ENCODE results near the gene MEI4.
"Not testable (repeated sequence)": the region's sequence is repeated elsewhere in the genome, so short reads cannot be mapped to it uniquely, and the experiment has no call there.

Gene MEI4, protein sequence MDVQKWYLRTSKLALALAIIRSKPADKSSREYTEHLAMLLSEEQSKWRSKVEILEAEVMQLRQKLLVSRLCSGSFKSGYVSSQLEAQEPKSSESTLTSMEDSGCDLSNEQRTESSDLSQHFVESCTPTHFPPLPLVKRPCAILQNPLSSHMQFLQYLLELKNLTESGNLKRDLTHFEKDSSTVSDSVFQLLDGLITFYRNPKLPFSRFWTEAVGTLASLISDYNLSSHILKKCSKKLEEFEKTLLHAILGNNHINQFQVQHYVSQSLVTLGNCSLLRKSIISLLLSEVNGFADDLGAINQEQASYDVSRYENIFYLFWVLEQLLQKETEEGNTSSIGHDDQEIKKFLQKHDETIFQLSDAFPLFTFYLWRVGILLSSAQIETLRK
- total RNA-seq = 0.09 to 0.10 reads per million in 2 donors

DNA sequence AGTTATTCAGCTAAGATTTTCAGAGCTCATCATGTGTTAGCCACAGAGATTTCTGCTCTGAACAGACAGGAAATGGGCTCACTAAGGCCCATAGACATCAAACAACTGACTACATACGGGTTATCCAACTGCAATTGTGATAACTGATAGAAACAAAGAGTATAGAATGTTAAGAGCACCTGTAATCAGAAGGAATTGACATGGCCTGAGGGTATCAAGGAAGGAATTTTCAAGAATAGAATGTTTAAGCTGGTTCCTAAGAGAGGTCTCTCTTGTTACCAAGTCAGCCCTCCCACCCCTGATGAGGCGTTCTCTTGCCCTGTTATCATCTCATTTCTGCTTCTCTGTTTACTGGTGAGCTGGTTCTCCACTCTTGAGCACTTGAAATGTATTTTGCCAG, at the start of gene MEI4:
TSS of gene MEI4 (plus strand) at position 301 of the 400 bp plus-strand sequence. CDS start 37,633 bp downstream, outside the sequence.
- DNase-seq = no peak

DNA sequence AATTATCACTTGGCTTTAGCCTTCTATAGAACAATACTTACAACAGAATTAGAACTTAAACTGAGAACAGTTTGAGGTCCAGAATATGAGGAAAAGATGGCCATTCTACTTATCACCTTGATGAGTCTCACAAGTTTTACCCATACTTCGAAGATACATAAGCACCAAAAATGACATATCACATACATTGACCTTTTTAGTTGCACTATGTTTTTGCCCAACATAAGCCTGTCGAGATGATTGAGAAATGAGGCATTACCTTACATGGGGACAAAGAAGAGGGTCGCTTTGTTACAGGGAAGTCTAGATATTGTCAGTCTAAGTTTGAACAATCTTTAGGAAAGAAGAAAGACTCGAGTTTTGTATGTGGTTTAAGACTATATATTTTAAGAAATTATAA, 48.4 kb upstream of the MEI4 start:
- DNase-seq = no peak

DNA sequence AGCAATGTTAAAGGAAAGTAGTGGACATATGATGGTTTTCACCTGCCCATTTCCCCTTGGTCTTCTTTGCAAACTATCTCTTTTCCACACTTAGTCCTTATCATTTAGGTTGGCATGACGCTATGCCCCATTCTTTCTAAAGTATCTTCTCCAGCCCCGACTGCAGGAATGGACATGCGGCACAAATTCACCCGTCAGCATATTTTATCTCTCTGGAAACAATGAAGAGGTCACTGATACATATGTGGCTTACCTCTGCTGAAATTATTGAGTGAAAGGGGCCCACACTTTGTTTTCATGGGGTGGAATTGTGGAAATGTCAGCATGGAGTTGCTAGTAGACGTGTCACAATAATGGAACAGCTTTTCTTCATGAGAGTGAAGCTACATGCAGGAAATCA, 45.8 kb upstream of the MEI4 start:
- DNase-seq = no peak

DNA sequence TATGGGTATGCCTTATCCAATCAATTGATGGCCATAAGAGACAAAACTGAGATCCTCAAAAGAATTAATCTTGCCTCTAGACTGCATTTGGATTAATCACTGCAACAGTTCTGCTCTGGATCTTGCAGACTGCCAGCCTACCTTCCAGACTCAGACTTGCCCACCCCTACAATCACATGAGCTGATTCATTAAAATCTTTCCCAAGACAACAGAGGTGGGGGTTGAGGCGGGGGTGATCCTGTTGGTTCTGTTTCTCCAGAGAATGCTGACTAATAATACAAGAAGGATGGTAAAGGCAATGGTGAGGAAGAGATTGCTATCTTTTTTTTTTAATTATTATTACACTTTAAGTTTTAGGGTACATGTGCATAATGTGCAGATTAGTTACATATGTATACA, 43.7 kb upstream of the MEI4 start:
- no peak for DNase-seq

DNA sequence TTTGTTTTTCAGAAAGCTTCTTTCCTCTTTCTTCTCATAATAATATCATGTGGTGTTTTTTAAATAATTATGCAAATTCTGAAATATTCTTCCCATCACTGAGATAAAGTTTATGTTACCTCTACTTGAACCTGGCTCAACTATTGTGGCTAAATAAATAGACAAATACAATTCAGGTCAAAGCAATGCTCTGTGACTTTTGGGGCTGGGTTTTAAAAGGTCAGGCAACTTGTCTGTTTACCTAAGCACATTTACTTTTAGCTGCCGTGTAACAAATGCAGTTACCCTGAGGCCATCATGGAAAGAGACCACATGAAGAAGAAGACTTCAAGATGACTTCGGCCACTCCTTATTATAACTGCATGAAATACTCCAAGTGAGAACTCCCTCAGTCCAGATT, 33.7 kb upstream of the MEI4 start:
- DNase-seq = no peak

DNA sequence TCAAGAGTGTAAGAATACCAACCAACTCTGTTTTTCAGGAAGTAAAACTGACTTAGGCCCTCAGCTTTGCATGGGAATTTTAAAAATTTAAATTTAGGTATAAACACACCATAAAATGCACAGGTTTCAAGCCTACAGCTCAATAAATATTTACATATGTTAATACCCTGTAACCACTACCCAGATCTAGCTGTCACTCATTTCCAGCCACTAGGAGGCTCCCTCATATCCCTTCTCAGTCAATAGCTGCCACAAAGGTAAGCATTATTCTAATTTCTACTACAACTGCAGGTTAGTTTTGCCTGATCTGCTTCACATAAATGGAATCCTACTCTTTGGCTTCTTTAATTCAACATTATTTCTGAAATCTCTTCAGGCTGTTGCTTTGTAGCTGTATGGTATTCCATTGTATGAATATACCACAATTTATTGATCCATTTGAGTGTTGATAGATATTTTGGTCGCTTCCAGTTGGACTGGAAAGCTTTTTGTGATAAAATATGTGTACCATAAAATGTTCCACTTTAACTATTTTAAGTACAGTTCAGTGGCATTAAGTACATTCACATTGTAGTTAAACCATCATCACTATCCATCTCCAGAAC, 32.5 kb upstream of the MEI4 start:
- no peak for DNase-seq

DNA sequence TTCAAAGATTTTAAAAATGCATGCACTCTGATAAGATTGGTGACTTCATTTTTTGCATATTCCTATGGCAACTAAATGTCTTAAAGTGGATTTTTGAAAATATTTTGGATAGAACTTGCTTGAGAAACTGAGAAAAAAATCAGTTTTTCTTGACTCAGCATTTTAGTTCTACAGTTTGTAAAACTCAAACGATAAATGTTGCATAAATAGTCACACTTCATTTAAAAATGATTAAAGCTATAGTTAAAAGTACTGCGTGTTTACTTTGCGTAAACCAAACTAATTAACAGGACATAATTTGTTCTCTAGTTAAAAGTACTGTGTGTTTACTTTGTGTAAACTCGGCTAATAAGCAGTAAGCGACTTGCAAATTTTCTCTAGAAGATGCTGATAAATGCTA, 28.3 kb upstream of the MEI4 start:
- DNase-seq = no peak

DNA sequence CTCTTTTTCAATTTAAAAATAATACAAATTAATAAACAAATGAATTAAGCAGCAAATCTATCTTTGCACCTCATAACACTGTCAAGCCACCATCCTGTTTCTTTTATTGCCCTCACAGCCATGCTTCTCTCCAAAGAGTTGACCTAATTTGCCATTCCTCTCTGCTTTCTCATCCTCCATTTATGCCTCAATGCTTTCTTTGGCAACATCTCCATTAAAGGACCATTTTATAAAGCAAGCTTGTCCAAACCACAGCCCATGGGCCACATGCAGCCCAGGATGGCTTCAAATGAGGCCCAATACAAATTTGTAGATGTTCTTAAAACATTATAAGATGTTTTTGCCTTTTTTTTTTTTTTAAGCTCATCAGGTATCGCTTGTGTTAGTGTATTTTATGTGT, 26.4 kb upstream of the MEI4 start:
- DNase-seq = no peak

DNA sequence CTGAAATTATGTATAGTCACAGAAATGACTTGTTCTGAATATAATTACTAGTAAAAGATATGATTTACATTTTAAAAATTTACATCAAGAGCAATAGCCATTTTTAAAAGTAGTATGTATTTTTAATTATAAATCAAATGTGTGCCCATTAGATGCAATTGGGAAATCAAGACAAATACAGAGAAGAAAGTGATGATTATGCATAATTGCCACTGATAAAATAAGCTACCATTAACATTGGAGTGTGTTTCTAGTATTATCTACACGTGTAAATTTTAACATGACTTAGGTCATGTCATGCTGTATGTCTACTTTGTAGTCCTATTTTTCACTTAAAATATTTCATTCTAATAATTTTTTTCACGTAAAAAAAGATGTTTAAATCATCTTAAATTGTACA, 22.8 kb upstream of the MEI4 start:
- DNase-seq = no peak

DNA sequence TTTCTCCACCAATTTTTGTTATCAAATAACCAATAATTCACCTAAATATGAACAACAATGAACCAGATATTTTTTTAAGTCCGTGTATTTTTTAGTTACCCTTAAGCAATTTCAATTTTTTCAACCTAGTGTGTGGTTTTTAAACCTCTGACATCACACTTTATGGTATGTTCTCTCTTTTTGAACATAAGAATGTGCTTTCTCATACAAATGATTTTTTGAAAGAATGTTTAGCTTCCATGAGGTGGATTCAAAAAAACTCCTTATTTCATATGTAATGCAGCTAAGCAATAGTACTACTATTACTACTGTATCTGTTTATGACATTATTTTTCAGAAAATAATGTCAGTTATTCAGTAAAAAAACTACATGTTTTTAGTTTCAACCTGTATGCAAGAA, 19.4 kb upstream of the MEI4 start:
- no peak for DNase-seq

DNA sequence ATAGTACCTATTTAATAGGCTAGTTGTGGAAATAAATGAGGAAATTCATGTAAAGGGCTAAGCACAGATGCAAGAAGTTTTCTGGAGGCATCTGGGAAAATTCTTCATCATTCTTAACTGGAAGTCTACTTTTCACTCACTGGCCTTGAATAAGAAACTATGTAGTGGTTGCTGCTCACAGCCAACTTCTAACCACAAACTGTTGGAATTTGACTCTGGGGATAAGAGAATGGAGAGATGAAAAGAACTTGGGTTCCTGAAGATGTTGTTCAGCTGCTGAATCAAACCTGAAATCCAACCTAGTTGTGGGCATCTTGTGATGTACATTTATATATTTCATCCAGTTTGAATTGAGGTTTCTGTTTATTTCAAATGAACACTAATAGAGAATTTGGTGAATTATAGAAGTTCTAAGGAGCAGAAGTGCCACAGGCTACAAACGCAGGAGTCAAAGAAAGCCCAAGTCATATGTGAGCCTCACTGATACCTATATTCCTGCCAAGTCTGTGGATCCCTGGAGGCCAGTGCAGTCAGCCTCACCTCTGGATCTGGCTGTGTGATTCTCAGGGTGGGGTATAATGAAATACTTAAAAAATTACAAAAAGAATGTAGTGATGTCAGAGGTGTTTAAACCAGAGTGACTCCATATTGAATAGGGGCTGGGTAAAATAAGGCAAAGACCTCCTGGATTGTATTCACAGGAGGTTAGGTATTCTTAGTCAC, 18.7 kb upstream of the MEI4 start:
- no peak for DNase-seq

DNA sequence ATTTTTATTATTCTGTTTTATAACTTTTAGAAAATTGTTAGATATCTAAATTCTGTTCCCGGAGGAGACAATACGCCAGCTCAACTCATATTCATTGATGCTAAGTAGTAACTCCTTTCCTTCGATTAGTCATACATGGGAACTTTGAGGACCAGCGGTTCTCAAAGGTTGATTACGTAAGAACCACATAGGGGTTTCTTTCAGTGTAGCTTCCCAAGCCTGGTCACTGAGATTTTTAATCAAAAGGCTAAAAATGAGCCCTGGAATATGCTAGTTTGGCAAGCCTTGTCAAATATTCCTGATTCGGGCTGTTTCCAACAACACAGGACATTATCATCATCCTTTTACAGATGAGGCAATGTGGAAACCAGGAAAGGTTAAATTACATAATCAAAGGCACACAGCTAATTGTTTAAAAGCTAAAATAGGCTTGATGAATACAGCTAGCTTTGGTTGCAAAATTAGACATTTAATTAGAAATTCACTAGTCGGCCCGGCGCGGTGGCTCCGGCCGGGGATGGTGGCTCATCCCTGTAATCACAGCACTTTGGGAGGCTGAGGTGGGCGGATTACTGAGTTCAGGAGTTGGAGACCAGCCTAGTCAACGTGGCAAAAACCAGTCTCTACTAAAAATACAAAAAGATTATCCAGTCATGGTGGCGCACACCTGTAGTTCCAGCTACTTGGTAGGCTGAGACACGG, 14.6 kb upstream of the MEI4 start:
- no peak for DNase-seq

DNA sequence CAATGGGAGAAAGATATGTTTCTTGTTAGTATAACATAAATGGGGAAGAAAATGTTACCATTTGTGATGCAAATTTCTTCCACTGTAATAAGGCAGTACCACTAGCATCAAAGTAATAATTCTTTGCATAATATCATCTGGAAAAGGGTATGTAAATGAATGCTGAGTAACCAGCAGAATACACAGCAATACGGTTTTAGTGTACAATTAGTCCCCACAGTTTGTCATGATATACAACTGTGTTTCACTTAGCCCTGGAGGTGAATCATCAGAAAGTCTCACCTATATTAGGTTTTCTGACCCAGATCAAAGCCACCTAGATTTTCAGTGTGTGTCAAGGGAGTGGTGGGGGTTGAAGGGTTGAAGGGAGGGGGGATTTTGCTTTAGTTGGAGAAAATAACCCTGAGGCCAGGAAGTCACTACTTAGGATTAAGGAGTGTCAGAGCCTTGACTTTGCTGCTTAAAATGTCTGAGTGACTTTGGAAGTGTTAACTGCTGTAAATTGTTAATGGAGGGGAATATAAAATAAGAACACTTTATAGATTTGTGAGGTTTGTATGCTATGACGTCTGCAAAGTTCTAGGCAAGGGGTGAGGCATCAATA, 8.6 kb upstream of the MEI4 start:
- no peak for DNase-seq

DNA sequence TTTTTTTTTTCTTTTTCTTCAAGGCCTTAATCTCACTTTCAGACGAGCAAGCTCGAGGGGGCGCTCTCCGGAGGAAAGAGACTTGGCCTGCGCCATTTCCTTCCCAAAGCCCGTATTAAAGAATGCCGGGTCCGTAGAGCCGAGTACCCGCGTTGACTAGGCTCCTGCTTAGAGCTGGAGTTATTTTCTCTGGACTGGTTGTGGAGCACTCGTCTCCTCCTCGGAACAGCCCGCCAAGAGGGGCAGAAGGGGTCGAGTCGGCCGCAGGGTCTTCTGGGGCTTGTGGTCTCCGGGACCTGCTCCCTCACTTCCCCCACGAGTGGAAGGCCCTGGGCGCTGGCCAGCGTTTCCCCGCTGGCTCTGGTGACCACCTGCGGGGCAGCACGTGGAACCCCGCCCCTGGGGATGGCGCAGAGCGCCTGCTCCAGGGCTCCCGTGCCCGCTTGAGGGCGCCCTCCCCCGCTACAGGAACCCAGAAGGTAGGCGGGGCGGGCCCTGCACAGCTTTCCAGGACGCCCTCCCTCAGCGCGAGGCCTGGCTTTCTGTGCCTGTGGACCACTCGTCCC, 2.7 kb upstream of the MEI4 start:
- DNase-seq = peak; percentile 8

DNA sequence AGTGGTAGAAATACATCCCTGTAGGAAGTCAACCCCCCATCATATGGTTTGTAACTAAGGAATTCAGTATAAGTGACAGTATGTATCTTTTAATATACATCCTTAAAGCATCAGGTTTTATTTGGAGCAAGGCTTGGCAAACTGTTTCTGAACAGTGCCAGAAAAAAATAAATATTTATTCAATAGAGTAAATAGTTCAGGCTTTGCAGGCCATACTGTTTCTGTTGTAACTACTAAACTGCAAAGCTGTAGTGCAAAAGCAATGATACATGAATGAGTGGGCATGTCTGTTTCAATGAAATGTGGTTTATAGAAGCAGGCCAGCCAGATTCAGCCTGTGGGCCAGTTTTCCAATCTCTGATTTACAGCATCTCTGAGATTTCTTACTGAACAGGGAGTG, 977 bp downstream of the MEI4 start:
- DNase-seq = no peak

DNA sequence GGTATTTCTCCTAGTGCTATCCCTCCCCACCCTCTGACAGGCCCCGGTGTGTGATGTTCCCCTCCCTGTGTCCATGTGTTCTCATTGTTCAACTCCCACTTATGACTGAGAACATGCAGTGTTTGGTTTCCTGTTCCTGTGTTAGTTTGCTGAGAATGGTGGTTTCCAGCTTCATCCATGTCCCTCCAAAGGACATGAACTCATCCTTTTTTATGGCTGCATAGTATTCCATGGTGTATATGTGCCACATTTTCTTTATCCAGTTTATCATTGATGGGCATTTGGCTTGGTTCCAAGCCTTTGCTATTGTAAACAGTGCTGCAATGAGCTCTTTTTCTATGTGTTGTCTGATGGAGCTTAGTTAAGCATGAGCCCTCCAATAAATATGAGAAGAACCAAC, 2.2 kb downstream of the MEI4 start:
- DNase-seq = not testable (repeated sequence)

DNA sequence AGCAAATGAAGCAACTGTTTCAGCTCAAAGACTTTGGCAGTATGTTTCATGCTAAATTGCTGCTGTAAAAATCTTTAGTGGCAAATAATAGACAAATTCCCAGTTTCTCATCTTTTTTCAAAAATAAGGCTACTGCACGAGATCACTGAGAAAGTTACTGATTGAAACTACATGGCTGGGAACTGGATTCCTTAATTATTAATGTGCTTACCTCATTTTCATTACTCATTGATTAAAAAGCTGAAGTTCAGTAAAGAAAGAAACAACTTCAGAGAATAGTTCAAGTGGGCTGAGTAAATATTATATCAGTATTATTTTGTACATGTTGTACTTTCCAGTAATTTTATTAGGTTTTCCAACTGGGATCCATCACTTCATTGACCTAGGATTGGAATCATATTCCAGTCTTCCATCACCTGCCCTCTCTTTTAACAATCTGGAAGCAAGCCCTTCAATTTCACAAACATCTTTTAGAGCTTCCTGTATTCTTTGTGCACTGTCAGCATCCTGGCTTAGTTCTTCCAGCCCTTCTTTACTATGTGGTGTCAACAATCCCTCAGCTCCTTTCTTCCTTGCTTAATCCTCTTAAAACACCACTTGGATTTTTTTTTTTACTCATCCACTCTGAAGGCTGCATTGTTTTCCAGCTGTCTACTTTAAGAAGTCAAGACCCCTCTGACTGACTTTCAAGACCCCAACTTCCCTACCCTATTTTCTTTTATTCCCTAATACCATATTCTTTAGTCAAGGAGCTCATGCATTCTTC, 4.3 kb downstream of the MEI4 start:
- no peak for DNase-seq

DNA sequence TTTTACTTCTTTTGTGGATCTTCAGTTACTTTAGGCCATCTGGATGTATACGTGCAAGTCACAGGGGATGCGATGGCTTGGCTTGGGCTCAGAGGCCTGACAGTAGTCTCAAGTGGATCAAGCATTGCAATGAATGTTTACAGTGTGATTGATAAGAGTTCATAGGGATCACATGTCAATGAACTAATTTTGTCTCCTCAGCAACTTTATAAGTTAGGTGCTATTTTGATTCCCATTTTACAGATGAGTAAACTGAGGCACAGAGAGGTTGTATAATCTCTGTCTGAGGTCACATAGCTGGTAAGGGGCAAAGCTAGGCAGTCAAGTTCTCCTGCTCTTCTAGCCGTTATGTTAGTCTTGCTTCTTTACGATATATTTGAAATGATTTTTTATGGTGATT, 13.5 kb downstream of the MEI4 start:
- DNase-seq = no peak

DNA sequence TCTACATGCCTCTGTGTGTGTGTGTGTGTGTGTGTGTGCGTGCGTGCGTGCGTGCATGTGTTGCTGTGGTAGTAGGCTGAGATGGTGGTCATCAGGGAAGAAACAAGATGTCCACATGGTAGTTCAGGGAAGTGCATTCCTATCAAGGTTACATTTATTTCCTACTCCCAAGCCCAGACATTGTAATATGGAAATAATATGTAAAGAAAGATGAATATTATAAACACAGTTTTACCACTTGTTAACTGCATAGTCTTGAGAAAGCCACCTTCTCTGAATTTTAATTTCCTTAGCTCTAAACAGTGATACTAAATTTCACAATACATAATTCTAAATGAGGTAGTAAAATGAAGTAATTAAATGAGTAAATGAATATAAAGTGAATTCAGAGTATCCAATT, 14.0 kb downstream of the MEI4 start:
- DNase-seq = no peak

DNA sequence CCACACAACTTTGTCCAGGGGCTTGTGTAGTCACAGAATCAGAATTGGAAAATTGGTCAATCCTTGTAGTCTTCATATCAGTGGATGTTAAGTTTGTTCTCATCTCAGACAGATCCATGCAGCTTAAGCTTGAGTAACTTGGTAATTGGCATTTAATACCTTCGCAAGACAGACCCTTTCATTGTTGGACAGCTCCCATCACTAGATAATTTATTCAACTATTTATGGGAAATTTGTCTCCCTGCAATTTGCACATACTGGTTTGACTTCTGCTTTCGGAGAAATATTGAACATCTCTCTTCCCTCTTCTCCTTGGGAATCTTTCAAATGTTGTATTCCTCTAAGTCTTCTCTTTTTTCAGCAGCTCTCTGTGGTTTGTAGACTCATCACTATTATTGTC, 17.1 kb downstream of the MEI4 start:
- no peak for DNase-seq

DNA sequence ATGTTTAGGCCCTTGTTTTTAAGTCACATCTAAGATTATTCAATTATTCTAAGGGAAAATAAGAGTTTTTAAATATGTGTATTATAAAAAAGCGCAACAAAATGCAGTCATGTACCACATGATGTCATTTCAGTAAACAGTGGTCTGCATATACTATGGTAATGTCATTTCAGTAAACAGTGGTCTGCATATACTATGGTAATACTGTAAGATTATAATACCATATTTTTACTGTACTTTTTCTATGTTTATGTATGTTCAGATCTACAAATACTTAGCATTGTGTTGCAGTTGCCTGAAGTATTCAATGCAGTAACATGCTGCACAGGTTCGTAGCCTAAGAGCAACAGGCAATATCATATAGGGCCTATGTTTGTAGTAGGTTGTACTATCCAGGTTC, 21.4 kb downstream of the MEI4 start:
- DNase-seq = no peak

DNA sequence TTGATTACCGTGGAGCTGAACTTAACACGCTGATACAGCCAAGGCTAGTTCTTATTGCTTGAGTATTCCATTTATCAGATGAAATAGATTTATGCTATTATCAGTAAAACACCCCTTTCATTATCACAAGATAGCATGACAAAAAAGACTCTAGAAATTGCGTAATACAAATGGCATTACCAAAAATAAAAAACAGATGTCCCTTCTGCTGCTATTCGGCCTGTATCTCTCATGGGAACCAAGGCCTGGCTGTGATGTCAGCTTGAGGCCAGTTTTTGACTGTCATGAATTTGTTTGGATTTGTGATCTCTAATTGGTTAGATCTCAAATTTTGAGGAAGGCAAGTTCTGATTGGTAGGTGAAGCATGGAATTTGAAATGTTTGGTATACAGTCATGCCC, 25.2 kb downstream of the MEI4 start:
- no peak for DNase-seq

All from activated gamma-delta T cell (primary cell).